IMR-90 (cell line): ENCODE results near the gene PRSS3.

Experiments used
- CEBPB ChIP-seq: IDR thresholded peaks from 2 replicates; pipeline ENCODE4 v1.6.1; 2012; ENCODE audit warnings: low read depth, low read length, improper control_type of control experiment
- CHD1 ChIP-seq: IDR thresholded peaks from 2 replicates; pipeline ENCODE4 v1.6.1; 2012; ENCODE audit warnings: low read depth, low read length, improper control_type of control experiment
- CTCF ChIP-seq: conservative IDR thresholded peaks from 2 replicates; pipeline ENCODE4 v1.5.1; 2012; ENCODE audit warnings: mild to moderate bottlenecking, low read depth, low read length, improper control_type of control experiment
- ELK1 ChIP-seq: fragments of 150-350 bp; IDR thresholded peaks from 2 replicates; pipeline ENCODE4 v1.6.1; 2016; ENCODE audit warnings: low read depth, mild to moderate bottlenecking, low read length, moderate library complexity, borderline replicate concordance
- MAFK ChIP-seq: IDR thresholded peaks from 2 replicates; pipeline ENCODE4 v1.6.1; 2012; ENCODE audit warnings: low read depth, low read length, improper control_type of control experiment
- MXI1 ChIP-seq: IDR thresholded peaks from 2 replicates; pipeline ENCODE4 v1.6.1; 2012; ENCODE audit warnings: low read depth, mild to moderate bottlenecking, low read length, moderate library complexity, borderline replicate concordance
- POLR2A ChIP-seq: IDR thresholded peaks from 2 replicates; pipeline ENCODE4 v1.6.1; 2012; ENCODE audit warnings: mild to moderate bottlenecking, low read depth, low read length
- RAD21 ChIP-seq: IDR thresholded peaks from 2 replicates; pipeline ENCODE4 v1.6.1; 2012; ENCODE audit warnings: low read length, improper control_type of control experiment
- USF2 ChIP-seq: fragments of 150-350 bp; IDR thresholded peaks from 2 replicates; pipeline ENCODE4 v1.6.1; 2017; ENCODE audit warnings: mild to moderate bottlenecking, antibody characterized with exemption, low read length, low read depth

GRCh38 chr9:33795819-33796218 lies 458 bp downstream of the PRSS3 start:
- TF ChIP-seq CTCF (no peak), USF2 (no peak), MAFK (no peak), POLR2A (no peak), ELK1 (no peak), CHD1 (no peak), MXI1 (no peak), RAD21 (no peak), CEBPB (no peak)
